H7 (cell line): ENCODE results near the gene TUG1. TPM values are rescaled to one million over a fixed set of nuclear protein-coding genes. Genes with fewer than 3 reads are reported as not detected.

ENCODE experiments used
- DNase-seq: peaks from one replicate; pipeline ENCODE4 v3.0.0; 2012
- H3K27me3 ChIP-seq: 2 replicates; pipeline ENCODE4 v1.6.0; 2011; ENCODE audit warnings: mild to moderate bottlenecking, low read length; ENCODE audit not compliant: control insufficient read depth, insufficient read depth
- H3K36me3 ChIP-seq: replicated peaks from 2 replicates; pipeline ENCODE4 v1.5.1; 2011; ENCODE audit warnings: low read length; ENCODE audit not compliant: control insufficient read depth, insufficient read depth
- H3K4me3 ChIP-seq: 2 replicates; pipeline ENCODE4 v1.5.1; 2011; ENCODE audit warnings: low read depth, mild to moderate bottlenecking, control low read depth, low read length, moderate library complexity; ENCODE audit not compliant: insufficient read depth
- total RNA-seq: library from RNA; depleted of rRNA; stranded (reverse); fragments of >200 nt; shearing (Covaris generic); gene quantifications from 2 replicates; pipeline ENCODE4 v1.2.3, GENCODE V29; 2014; rRNA removed

The TUG1 gene
- 44.1 and 48.6 TPM in 2 replicates for total RNA-seq

GRCh38 chr22:30968924-30969531 lies at the start of gene TUG1:
Gene TUG1, plus strand, starts transcription at chr22:30969265.
- Histone ChIP-seq H3K4me3 (peak within 1 kb of the TSS; percentile 68), H3K36me3 (peaks cover 23% of the 10 kb centered on the region), H3K27me3 (no peaks in the 10 kb centered on the region)
- DNase-seq, result peak; percentile 99

GRCh38 chr22:30919973-30920372 lies 49.1 kb upstream of the TUG1 start:
- H3K27me3 ChIP-seq, result no peaks in the 10 kb centered on the region
- peaks cover 1% of the 10 kb centered on the region for H3K36me3 ChIP-seq
- no peak for DNase-seq
- no peak overlapping the region for H3K4me3 ChIP-seq

- peak; percentile 89 for DNase-seq
- Histone ChIP-seq H3K36me3 (peaks cover 5% of the 10 kb centered on the region), H3K4me3 (no peak overlapping the region), H3K27me3 (no peaks in the 10 kb centered on the region)
These were observed 48.7 kb upstream of the TUG1 start for GRCh38 chr22:30920407-30920806.

GRCh38 chr22:30921108-30921507 lies 48.0 kb upstream of the TUG1 start:
- H3K27me3 ChIP-seq, result no peaks in the 10 kb centered on the region
- DNase-seq, result no peak
- H3K4me3 ChIP-seq, result no peak overlapping the region
- H3K36me3 ChIP-seq, result peaks cover 10% of the 10 kb centered on the region

- Histone ChIP-seq H3K36me3 (peaks cover 16% of the 10 kb centered on the region), H3K4me3 (no peak overlapping the region), H3K27me3 (no peaks in the 10 kb centered on the region)
- DNase-seq, result peak; percentile 53
These were observed 46.9 kb upstream of the TUG1 start for GRCh38 chr22:30922151-30922611.

GRCh38 chr22:30923168-30923900 lies 45.7 kb upstream of the TUG1 start:
- DNase-seq, result no peak
- Histone ChIP-seq H3K4me3 (no peak overlapping the region), H3K27me3 (no peaks in the 10 kb centered on the region), H3K36me3 (peaks cover 27% of the 10 kb centered on the region)

- Histone ChIP-seq H3K4me3 (no peak overlapping the region), H3K36me3 (peaks cover 31% of the 10 kb centered on the region), H3K27me3 (no peaks in the 10 kb centered on the region)
- no peak for DNase-seq
These were observed 43.4 kb upstream of the TUG1 start for GRCh38 chr22:30925667-30926066.

DNA sequence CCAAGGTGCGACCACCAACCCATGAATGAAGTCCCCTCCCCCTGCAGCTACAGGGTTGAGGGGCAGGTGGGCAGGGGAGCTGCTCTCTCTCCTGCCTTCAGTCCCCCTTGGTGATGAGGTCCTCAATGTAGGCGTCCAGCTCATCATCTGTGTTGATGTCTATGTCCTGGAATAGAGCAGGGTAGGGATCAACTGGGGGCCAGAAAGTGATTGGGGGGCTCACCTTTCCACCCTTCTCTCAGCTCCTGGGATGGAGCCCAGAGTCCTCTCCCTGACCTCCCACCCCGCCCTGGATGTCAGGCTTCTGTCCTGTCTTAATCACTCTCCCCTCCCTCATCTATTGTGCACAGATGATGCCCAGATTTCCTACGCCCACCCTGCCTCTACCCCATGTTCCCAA lies 42.4 kb upstream of the TUG1 start:
- H3K27me3 ChIP-seq, result no peaks in the 10 kb centered on the region
- peaks cover 39% of the 10 kb centered on the region for H3K36me3 ChIP-seq
- no peak overlapping the region for H3K4me3 ChIP-seq
- DNase-seq, result no peak

- Histone ChIP-seq H3K4me3 (no peak overlapping the region), H3K27me3 (no peaks in the 10 kb centered on the region), H3K36me3 (peaks cover 48% of the 10 kb centered on the region)
- DNase-seq, result no peak
These were observed 41.3 kb upstream of the TUG1 start for GRCh38 chr22:30927806-30928205.

- H3K36me3 ChIP-seq, result peaks cover 54% of the 10 kb centered on the region
- no peaks in the 10 kb centered on the region for H3K27me3 ChIP-seq
- no peak overlapping the region for H3K4me3 ChIP-seq
- no peak for DNase-seq
These were observed 40.7 kb upstream of the TUG1 start for GRCh38 chr22:30928401-30928800.

GRCh38 chr22:30930228-30930627 lies 38.8 kb upstream of the TUG1 start:
- Histone ChIP-seq H3K27me3 (no peaks in the 10 kb centered on the region), H3K36me3 (peaks cover 66% of the 10 kb centered on the region), H3K4me3 (no peak overlapping the region)
- DNase-seq, result no peak

- Histone ChIP-seq H3K36me3 (peaks cover 67% of the 10 kb centered on the region), H3K4me3 (no peak overlapping the region), H3K27me3 (no peaks in the 10 kb centered on the region)
- DNase-seq, result no peak
These were observed 37.3 kb upstream of the TUG1 start for GRCh38 chr22:30931541-30932300.

GRCh38 chr22:30932661-30933060 lies 36.4 kb upstream of the TUG1 start:
- Histone ChIP-seq H3K36me3 (peaks cover 68% of the 10 kb centered on the region), H3K27me3 (no peaks in the 10 kb centered on the region), H3K4me3 (no peak overlapping the region)
- no peak for DNase-seq

GRCh38 chr22:30933457-30933856 lies 35.6 kb upstream of the TUG1 start:
- DNase-seq, result no peak
- peaks cover 67% of the 10 kb centered on the region for H3K36me3 ChIP-seq
- H3K27me3 ChIP-seq, result no peaks in the 10 kb centered on the region
- H3K4me3 ChIP-seq, result no peak overlapping the region

DNA sequence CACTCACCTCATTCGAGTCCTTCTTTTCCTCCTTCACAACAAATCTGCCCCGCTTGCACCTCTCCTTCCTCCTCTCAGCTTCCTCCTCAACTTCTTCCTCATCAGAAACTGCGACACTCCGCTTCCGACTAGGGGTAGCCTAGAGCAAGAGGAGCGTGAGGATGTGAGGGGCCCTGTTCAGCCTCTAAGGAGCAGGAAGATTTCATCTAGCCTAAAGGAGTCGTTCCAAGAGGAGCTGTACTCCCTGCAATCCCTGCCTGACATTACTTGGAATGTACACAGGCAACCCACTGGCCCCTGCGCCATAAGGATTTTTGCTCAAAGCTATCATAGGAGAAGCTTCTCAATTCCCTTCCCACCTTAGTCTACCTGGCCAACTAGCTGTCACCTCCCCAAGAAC lies 35.0 kb upstream of the TUG1 start:
- H3K36me3 ChIP-seq, result peaks cover 68% of the 10 kb centered on the region
- H3K27me3 ChIP-seq, result no peaks in the 10 kb centered on the region
- DNase-seq, result no peak
- H3K4me3 ChIP-seq, result no peak overlapping the region
